Neural cell (in vitro differentiated cells): Measurements from ENCODE around the gene GLRX2. TPM values are rescaled to one million over a fixed set of nuclear protein-coding genes. Genes with fewer than 3 reads are reported as not detected.

ENCODE experiments used
- H2AFZ ChIP-seq: fragments of 200-600, 300-800 bp; sonication (generic), shearing (Covaris generic); 2 replicates; pipeline ENCODE4 v1.6.0; 2014; ENCODE audit warnings: low read depth, mild to moderate bottlenecking, antibody characterized with exemption, low read length, moderate library complexity
- H3F3A ChIP-seq: fragments of 200-600 bp; shearing (Covaris generic); 2 replicates; pipeline ENCODE4 v1.6.1; 2016; ENCODE audit warnings: mild to moderate bottlenecking, moderate library complexity, mixed read lengths, antibody characterized with exemption, low read length; ENCODE audit not compliant: insufficient read depth, poor library complexity, severe bottlenecking
- H3K27ac ChIP-seq: fragments of 200-600, 300-800 bp; sonication (generic), shearing (Covaris generic); 2 replicates; pipeline ENCODE4 v1.5.1; 2014; ENCODE audit warnings: mild to moderate bottlenecking, low read length, moderate library complexity
- H3K27me3 ChIP-seq: fragments of 300-800, 200-600 bp; sonication (generic), shearing (Covaris generic); 2 replicates; pipeline ENCODE4 v1.6.0; 2014; ENCODE audit warnings: mild to moderate bottlenecking, low read depth, low read length, moderate library complexity; ENCODE audit not compliant: insufficient read depth
- H3K36me3 ChIP-seq: fragments of 300-800, 200-600 bp; sonication (generic), shearing (Covaris generic); 2 replicates; pipeline ENCODE4 v1.5.1; 2014; ENCODE audit warnings: mild to moderate bottlenecking, antibody characterized with exemption, low read length, moderate library complexity; ENCODE audit not compliant: insufficient read depth
- H3K4me2 ChIP-seq: fragments of 300-800, 200-600 bp; sonication (generic), shearing (Covaris generic); 2 replicates; pipeline ENCODE4 v1.6.0; 2014; ENCODE audit warnings: mild to moderate bottlenecking, low read length
- H3K4me3 ChIP-seq: fragments of 300-800, 200-600 bp; sonication (generic), shearing (Covaris generic); 2 replicates; pipeline ENCODE4 v1.5.1; 2014; ENCODE audit warnings: mild to moderate bottlenecking, low read length, moderate library complexity
- H3K79me2 ChIP-seq: fragments of 200-600 bp; shearing (Covaris generic); replicated peaks from 2 replicates; pipeline ENCODE4 v1.6.0; 2014; ENCODE audit warnings: mild to moderate bottlenecking, low read length, moderate library complexity; ENCODE audit not compliant: insufficient read depth
- H3K9ac ChIP-seq: fragments of 300-800, 200-600 bp; sonication (generic), shearing (Covaris generic); 2 replicates; pipeline ENCODE4 v1.6.1; 2016; ENCODE audit warnings: mild to moderate bottlenecking, low read length, mixed read lengths
- H3K9me2 ChIP-seq: fragments of 200-600 bp; shearing (Covaris generic); 2 replicates; pipeline ENCODE4 v1.6.1; 2016; ENCODE audit warnings: mild to moderate bottlenecking, low read length, mixed read lengths; ENCODE audit not compliant: insufficient read depth
- H3K9me3 ChIP-seq: fragments of 200-600, 300-800 bp; sonication (generic), shearing (Covaris generic); 2 replicates; pipeline ENCODE4 v1.6.1; 2016; ENCODE audit warnings: mild to moderate bottlenecking, mixed run types, low read length, moderate library complexity, mixed read lengths
- H4K20me1 ChIP-seq: fragments of 200-600 bp; shearing (Covaris generic); 2 replicates; pipeline ENCODE4 v1.6.1; 2016; ENCODE audit warnings: mild to moderate bottlenecking, mixed run types; ENCODE audit not compliant: insufficient read depth
- CTCF ChIP-seq: fragments of 450-650 bp; IDR thresholded peaks from 2 replicates; pipeline ENCODE4 v1.5.1; 2014; ENCODE audit warnings: antibody characterized with exemption, mild to moderate bottlenecking, moderate library complexity; ENCODE audit not compliant: poor library complexity, severe bottlenecking
- EP300 ChIP-seq: fragments of 450-650 bp; conservative IDR thresholded peaks from 2 replicates; pipeline ENCODE4 v1.6.1; 2014; ENCODE audit warnings: antibody characterized with exemption, mild to moderate bottlenecking, moderate library complexity; ENCODE audit not compliant: poor library complexity, severe bottlenecking
- EZH2 ChIP-seq: fragments of 200-600, 300-800 bp; shearing (Covaris generic), sonication (generic); IDR thresholded peaks from 2 replicates; pipeline ENCODE4 v1.6.1; 2014; ENCODE audit warnings: antibody characterized with exemption, low read length, borderline replicate concordance, mild to moderate bottlenecking; ENCODE audit not compliant: insufficient read depth, poor library complexity, severe bottlenecking
- MXI1 ChIP-seq: fragments of 450-650 bp; conservative IDR thresholded peaks from 2 replicates; pipeline ENCODE4 v1.6.1; 2014; ENCODE audit warnings: antibody characterized with exemption, mild to moderate bottlenecking; ENCODE audit not compliant: poor library complexity, severe bottlenecking
- POLR2AphosphoS5 ChIP-seq: IDR thresholded peaks from 2 replicates; pipeline ENCODE4 v1.6.1; 2012
- RAD21 ChIP-seq: fragments of 450-650 bp; conservative IDR thresholded peaks from 2 replicates; pipeline ENCODE4 v1.6.1; 2014; ENCODE audit warnings: antibody characterized with exemption, mild to moderate bottlenecking, moderate library complexity
- REST ChIP-seq: IDR thresholded peaks from 2 replicates; pipeline ENCODE4 v1.6.1; 2012; ENCODE audit warnings: borderline replicate concordance
- SMC3 ChIP-seq: fragments of 450-650 bp; conservative IDR thresholded peaks from 2 replicates; pipeline ENCODE4 v1.6.1; 2014; ENCODE audit warnings: antibody characterized with exemption, mild to moderate bottlenecking, moderate library complexity; ENCODE audit not compliant: poor library complexity
- TAF1 ChIP-seq: IDR thresholded peaks from 2 replicates; pipeline ENCODE4 v1.6.1; 2012; ENCODE audit warnings: low read depth
- polyA plus RNA-seq: library from polyadenylated mRNA; depleted of rRNA; stranded (reverse); fragments of >200 nt; gene quantifications from 2 replicates; pipeline ENCODE4 v1.2.3, GENCODE V29; 2014

GLRX2 gene
- polyA plus RNA-seq, 1 donor from 2014 or later, result 6.6 TPM

DNA sequence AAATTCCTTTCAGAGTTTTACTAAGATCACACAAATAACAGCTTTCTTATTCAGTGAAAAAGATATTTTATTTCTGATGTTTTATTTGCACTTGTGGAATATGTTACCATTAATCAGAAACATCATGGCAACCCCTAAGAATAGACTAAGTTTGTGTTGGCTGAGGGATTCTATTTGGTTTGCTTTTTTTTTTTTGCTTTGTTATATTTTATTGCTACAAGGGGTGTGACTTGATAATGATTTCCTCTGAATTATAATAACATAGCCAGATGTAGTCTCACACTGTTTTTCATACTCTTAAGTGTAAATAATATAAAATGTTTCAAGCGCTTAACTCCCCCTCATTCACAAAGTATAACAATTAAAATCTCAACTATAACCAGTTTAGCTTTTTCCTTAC lies 20.0 kb downstream of the GLRX2 start:
- H3F3A ChIP-seq, result no peaks in the 10 kb centered on the region
- TF ChIP-seq RAD21 (no peak), EP300 (no peak), POLR2AphosphoS5 (no peak)
- no peak overlapping the region for H3K9ac ChIP-seq
- H3K27ac ChIP-seq, result no peak overlapping the region
- H3K27me3 ChIP-seq, result no peaks in the 10 kb centered on the region
- H3K9me2 ChIP-seq, result no peaks in the 10 kb centered on the region
- H3K4me2 ChIP-seq, result no peak overlapping the region
- no peak overlapping the region for H2AFZ ChIP-seq
- H3K9me3 ChIP-seq, result no peaks in the 10 kb centered on the region
- peaks cover 31% of the 10 kb centered on the region for H3K36me3 ChIP-seq
- no peaks in the 10 kb centered on the region for H3K79me2 ChIP-seq
- H4K20me1 ChIP-seq, result no peaks in the 10 kb centered on the region
- no peak overlapping the region for H3K4me3 ChIP-seq

GRCh38 chr1:193083365-193084088 lies 21.7 kb downstream of the GLRX2 start:
- no peaks in the 10 kb centered on the region for H3K79me2 ChIP-seq
- no peaks in the 10 kb centered on the region for H3F3A ChIP-seq
- no peak overlapping the region for H3K4me2 ChIP-seq
- peaks cover 43% of the 10 kb centered on the region for H3K36me3 ChIP-seq
- H3K4me3 ChIP-seq, result no peak overlapping the region
- no peak overlapping the region for H3K27ac ChIP-seq
- no peak for TF ChIP-seq RAD21
- TF ChIP-seq POLR2AphosphoS5, result no peak
- no peak for TF ChIP-seq SMC3
- TF ChIP-seq TAF1, result no peak
- TF ChIP-seq CTCF, result no peak
- TF ChIP-seq MXI1, result no peak
- no peak for TF ChIP-seq REST
- no peaks in the 10 kb centered on the region for H3K27me3 ChIP-seq
- peaks cover 5% of the 10 kb centered on the region for H3K9me3 ChIP-seq
- no peaks in the 10 kb centered on the region for H4K20me1 ChIP-seq
- no peak overlapping the region for H3K9ac ChIP-seq
- H2AFZ ChIP-seq, result no peak overlapping the region
- H3K9me2 ChIP-seq, result no peaks in the 10 kb centered on the region

DNA sequence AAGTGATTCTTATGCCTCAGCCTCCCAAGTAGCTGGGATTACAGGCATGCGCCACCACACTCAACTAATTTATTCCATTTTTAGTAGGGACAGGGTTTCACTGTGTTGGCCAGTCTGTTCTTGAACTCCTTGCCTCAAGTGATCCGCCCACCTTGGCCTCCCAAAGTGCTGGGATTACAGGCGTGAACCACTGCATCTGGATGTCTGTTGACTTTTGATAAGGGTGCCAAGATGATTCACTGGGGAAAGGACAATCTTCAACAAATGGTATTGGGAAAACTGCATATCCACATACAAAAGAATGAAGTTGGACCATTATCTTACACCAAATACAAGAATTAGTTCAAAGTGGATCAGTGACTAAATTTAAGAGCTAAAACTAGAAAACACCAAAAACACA lies 26.0 kb downstream of the GLRX2 start:
- H3K4me3 ChIP-seq, result no peak overlapping the region
- H3K9ac ChIP-seq, result no peak overlapping the region
- no peak overlapping the region for H3K27ac ChIP-seq
- H3K4me2 ChIP-seq, result no peak overlapping the region
- TF ChIP-seq POLR2AphosphoS5 (no peak), MXI1 (no peak), REST (no peak), EZH2 (no peak), SMC3 (no peak), CTCF (no peak), TAF1 (no peak), EP300 (no peak), RAD21 (no peak)
- no peak overlapping the region for H2AFZ ChIP-seq
- peaks cover 49% of the 10 kb centered on the region for H3K36me3 ChIP-seq
- H3F3A ChIP-seq, result no peaks in the 10 kb centered on the region
- no peaks in the 10 kb centered on the region for H3K9me2 ChIP-seq
- peaks cover 9% of the 10 kb centered on the region for H3K9me3 ChIP-seq
- H4K20me1 ChIP-seq, result no peaks in the 10 kb centered on the region
- no peaks in the 10 kb centered on the region for H3K27me3 ChIP-seq
- H3K79me2 ChIP-seq, result peaks cover 14% of the 10 kb centered on the region
